Measurements from ENCODE around the gene C2CD2. TPM values are rescaled to one million over a fixed set of nuclear protein-coding genes. Genes with fewer than 3 reads are reported as not detected.
A peak's percentile ranks its signal among the peaks of the same experiment; 100 is the strongest.

Gene C2CD2
- total RNA-seq, 1 donor from 2014 or later: 18.1 TPM

DNA sequence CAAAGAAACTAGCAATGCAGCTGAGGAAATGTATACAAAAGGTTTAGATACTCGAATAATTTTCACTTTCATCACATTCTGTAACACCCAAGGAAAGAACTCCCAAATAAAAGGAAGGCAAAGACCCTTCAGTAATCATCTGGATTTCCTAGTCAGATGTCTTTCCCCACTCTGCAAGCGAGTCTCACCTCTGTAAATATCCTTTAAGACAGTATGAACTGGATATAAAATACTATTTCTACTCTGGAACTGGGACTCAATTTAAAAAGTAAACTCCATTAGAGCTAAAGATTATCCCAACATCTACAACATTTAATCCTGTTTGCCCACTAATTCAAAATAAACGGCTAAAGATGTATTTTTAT is 27.0 kb downstream of the C2CD2 start:
- H3K4me1 Mint-ChIP-seq (ENCODE audit: low read depth): peaks cover 52% of the 10 kb centered on the region
- H3K4me3 Mint-ChIP-seq (ENCODE audit: unreplicated experiment): peak overlapping the region; percentile 44
- H3K9me3 Mint-ChIP-seq (ENCODE audit: low read depth): no peaks in the 10 kb centered on the region
- TF ChIP-seq, protein P1, sequence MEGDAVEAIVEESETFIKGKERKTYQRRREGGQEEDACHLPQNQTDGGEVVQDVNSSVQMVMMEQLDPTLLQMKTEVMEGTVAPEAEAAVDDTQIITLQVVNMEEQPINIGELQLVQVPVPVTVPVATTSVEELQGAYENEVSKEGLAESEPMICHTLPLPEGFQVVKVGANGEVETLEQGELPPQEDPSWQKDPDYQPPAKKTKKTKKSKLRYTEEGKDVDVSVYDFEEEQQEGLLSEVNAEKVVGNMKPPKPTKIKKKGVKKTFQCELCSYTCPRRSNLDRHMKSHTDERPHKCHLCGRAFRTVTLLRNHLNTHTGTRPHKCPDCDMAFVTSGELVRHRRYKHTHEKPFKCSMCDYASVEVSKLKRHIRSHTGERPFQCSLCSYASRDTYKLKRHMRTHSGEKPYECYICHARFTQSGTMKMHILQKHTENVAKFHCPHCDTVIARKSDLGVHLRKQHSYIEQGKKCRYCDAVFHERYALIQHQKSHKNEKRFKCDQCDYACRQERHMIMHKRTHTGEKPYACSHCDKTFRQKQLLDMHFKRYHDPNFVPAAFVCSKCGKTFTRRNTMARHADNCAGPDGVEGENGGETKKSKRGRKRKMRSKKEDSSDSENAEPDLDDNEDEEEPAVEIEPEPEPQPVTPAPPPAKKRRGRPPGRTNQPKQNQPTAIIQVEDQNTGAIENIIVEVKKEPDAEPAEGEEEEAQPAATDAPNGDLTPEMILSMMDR (IDR thresholded peaks at IDR 0.05): no peak
- no peaks in the 10 kb centered on the region for H3K36me3 Mint-ChIP-seq (ENCODE audit: low read depth)
- H3K27ac Mint-ChIP-seq (ENCODE audit: unreplicated experiment): peak overlapping the region; percentile 71
- no peak for DNase-seq (ENCODE audit: low spot score)
- H3K27me3 Mint-ChIP-seq (ENCODE audit: low read depth): no peaks in the 10 kb centered on the region

DNA sequence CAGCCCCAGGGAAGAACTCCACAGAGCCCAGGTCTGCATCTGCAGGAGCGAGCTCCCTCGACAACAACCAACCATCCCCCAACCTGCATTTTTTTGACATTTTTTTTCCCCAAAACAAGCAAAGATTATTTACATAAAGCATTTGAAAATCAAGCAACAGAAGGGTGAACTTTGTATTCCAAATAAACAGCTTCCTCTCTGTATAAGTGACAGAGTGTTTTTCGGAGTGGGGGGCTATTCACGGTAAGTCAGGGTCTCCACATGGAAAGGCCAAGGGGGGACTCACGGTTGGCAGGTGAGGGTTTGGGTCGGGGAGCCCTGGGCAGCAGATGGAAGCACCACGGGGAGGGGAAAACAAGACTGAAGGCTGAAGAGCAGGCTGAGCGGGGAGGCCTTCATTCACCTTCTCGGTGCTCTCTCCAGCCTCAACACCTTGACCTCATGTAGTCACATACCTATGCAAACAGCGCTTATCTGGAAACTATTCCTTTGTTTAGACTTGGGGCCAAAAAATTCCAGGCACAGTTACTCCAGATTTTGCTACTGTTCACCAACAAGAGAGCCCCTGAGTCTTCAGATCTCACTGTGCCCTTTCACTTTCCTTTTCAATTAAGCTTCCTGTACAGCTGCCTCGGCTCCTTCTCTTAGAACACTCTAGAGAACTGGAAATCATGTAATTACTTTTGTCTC is 27.6 kb downstream of the C2CD2 start:
- TF ChIP-seq, protein P1 (IDR thresholded peaks at IDR 0.05): no peak
- Mint-ChIP-seq H3K36me3 (ENCODE audit: low read depth) (no peaks in the 10 kb centered on the region), H3K9me3 (ENCODE audit: low read depth) (no peaks in the 10 kb centered on the region), H3K4me3 (ENCODE audit: unreplicated experiment) (peak overlapping the region; percentile 44), H3K4me1 (ENCODE audit: low read depth) (peaks cover 54% of the 10 kb centered on the region), H3K27me3 (ENCODE audit: low read depth) (no peaks in the 10 kb centered on the region), H3K27ac (ENCODE audit: unreplicated experiment) (peak overlapping the region; percentile 71)
- no peak for DNase-seq (ENCODE audit: low spot score)

DNA sequence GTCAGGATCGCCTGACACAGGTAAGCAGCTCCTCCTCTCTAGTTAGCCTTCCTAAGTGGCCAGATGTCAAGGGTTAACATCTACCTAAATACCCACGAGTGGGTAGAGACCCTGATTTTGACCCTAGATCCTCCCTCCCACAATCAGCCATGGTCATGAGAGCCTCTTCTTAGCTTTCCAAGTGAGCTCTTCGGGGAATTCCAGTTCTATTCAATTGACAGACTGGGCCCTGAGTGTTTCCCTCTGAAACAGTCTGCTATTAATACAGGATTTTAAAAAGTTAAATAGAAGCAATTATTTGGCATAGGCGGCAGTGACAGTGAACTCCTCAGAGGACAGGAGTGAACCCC is 28.1 kb downstream of the C2CD2 start:
- Mint-ChIP-seq H3K36me3 (ENCODE audit: low read depth) (no peaks in the 10 kb centered on the region), H3K27me3 (ENCODE audit: low read depth) (no peaks in the 10 kb centered on the region), H3K4me3 (ENCODE audit: unreplicated experiment) (peak overlapping the region; percentile 26), H3K27ac (ENCODE audit: unreplicated experiment) (peak overlapping the region; percentile 71), H3K9me3 (ENCODE audit: low read depth) (no peaks in the 10 kb centered on the region), H3K4me1 (ENCODE audit: low read depth) (peaks cover 49% of the 10 kb centered on the region)
- DNase-seq (ENCODE audit: low spot score): no peak
- TF ChIP-seq, protein P1 (IDR thresholded peaks at IDR 0.05): no peak

- H3K4me3 Mint-ChIP-seq (ENCODE audit: unreplicated experiment): peak overlapping the region; percentile 56
- no peak for DNase-seq (ENCODE audit: low spot score)
- no peaks in the 10 kb centered on the region for H3K36me3 Mint-ChIP-seq (ENCODE audit: low read depth)
- H3K27me3 Mint-ChIP-seq (ENCODE audit: low read depth): no peaks in the 10 kb centered on the region
- H3K27ac Mint-ChIP-seq (ENCODE audit: unreplicated experiment): peak overlapping the region; percentile 97
- no peaks in the 10 kb centered on the region for H3K9me3 Mint-ChIP-seq (ENCODE audit: low read depth)
- H3K4me1 Mint-ChIP-seq (ENCODE audit: low read depth): peaks cover 45% of the 10 kb centered on the region
- TF ChIP-seq, protein P1 (IDR thresholded peaks at IDR 0.05): no peak
These were observed 29.5 kb downstream of the C2CD2 start for GRCh38 chr21:41924368-41924754.

- TF ChIP-seq, protein P1 (IDR thresholded peaks at IDR 0.05): no peak
- no peaks in the 10 kb centered on the region for H3K27me3 Mint-ChIP-seq (ENCODE audit: low read depth)
- H3K4me3 Mint-ChIP-seq (ENCODE audit: unreplicated experiment): peak overlapping the region; percentile 56
- no peaks in the 10 kb centered on the region for H3K9me3 Mint-ChIP-seq (ENCODE audit: low read depth)
- H3K27ac Mint-ChIP-seq (ENCODE audit: unreplicated experiment): peak overlapping the region; percentile 97
- no peak for DNase-seq (ENCODE audit: low spot score)
- H3K36me3 Mint-ChIP-seq (ENCODE audit: low read depth): peaks cover 2% of the 10 kb centered on the region
- H3K4me1 Mint-ChIP-seq (ENCODE audit: low read depth): peaks cover 45% of the 10 kb centered on the region
These were observed 30.0 kb downstream of the C2CD2 start for GRCh38 chr21:41923631-41924367.

All from chondrocyte (in vitro differentiated cells).